Peyer's patch (tissue), 4 donors: ENCODE results near the gene SIPA1L3.

Source experiments
- CTCF ChIP-seq, 6 experiments: fragments of 450-650 bp in 4 of 6; fragments of 200-600 bp in 2 of 6; sonication (generic) in 1 of 6; IDR thresholded peaks; one replicate each; pipeline ENCODE4 v1.5.1; 2017 to 2019; ENCODE audit warnings: antibody characterized with exemption in 6 of 6, mild to moderate bottlenecking in 3 of 6, moderate library complexity in 1 of 6
- POLR2A ChIP-seq, 2 donors: fragments of 450-650 bp; IDR thresholded peaks; one replicate each; pipeline ENCODE4 v1.5.1; 2017; ENCODE audit warnings: antibody characterized with exemption in 2 of 2, mild to moderate bottlenecking in 2 of 2, moderate library complexity in 2 of 2

GRCh38 chr19:38032151-38032550 is 125.1 kb downstream of the SIPA1L3 start:
- TF ChIP-seq CTCF (IDR thresholded peaks at IDR 0.05) (no peak), POLR2A (IDR thresholded peaks at IDR 0.05) (no peak)
